Tibial artery (tissue), 4 donors: ENCODE data around the gene OR11L1.

ENCODE experiments used
- DNase-seq, 2 donors: peaks; one replicate each; pipeline ENCODE4 v3.0.0-alpha.2; 2019
- H3K27ac ChIP-seq, 2 donors: fragments of 200-600 bp; sonication (generic) in 1 of 2; 1 replicate in 1 of 2; 2 replicates in 1 of 2; pipeline ENCODE4 v1.5.1; 2018 to 2019; ENCODE audit warnings: mild to moderate bottlenecking in 1 of 2
- H3K27me3 ChIP-seq, 2 donors: fragments of 200-600 bp; sonication (generic) in 1 of 2; one replicate each; pipeline versions ENCODE4 v1.5.1 to v1.6.0; 2016 to 2019
- H3K36me3 ChIP-seq, 3 donors: fragments of 200-600 bp; sonication (generic) in 2 of 3; one replicate each; pipeline ENCODE4 v1.5.1; 2016 to 2019; ENCODE audit warnings: mild to moderate bottlenecking in 2 of 3
- H3K4me1 ChIP-seq, 4 donors: fragments of 200-600 bp; sonication (generic) in 2 of 4; 1 replicate in 3 of 4; 2 replicates in 1 of 4; pipeline ENCODE4 v1.5.1; 2016 to 2019
- H3K4me3 ChIP-seq, 2 donors: fragments of 200-600 bp; sonication (generic) in 1 of 2; 1 replicate in 1 of 2; 2 replicates in 1 of 2; pipeline ENCODE4 v1.5.1; 2018 to 2019; ENCODE audit warnings: mild to moderate bottlenecking in 2 of 2
- H3K9me3 ChIP-seq, 3 donors: fragments of 200-600 bp; sonication (generic) in 1 of 3; one replicate each; pipeline ENCODE4 v1.5.1; 2016 to 2019
- CTCF ChIP-seq, 2 experiments: fragments of 200-600 bp in 1 of 2; fragments of 450-650 bp in 1 of 2; IDR thresholded peaks; one replicate each; pipeline ENCODE4 v1.5.1; 2017 to 2019; ENCODE audit warnings: antibody characterized with exemption in 2 of 2, mild to moderate bottlenecking in 1 of 2, moderate library complexity in 1 of 2
- intact Hi-C: fragments of 100-400 bp; cut with DNase I; formaldehyde crosslinking; loops from one replicate; pipeline ENCODE4 v1.15.0; 2023; ENCODE audit warnings: low total_unique reads

OR11L1 gene

GRCh38 chr1:247857985-247858619, 16.4 kb upstream of the OR11L1 start:
- TF ChIP-seq CTCF (IDR thresholded peaks at IDR 0.05): no peak
- H3K4me3 ChIP-seq: no peak overlapping the region

GRCh38 chr1:247857069-247857984, 15.6 kb upstream of the OR11L1 start, which contains the start of gene TRIM58:
TSS of gene TRIM58 (plus strand) at chr1:247857187. CDS start at chr1:247857247, 60 bp downstream.
- H3K27me3 ChIP-seq: peaks cover 0 to 18% of the 10 kb centered on the region in 2 donors
- intact Hi-C loops: no loop called here
- no peaks in the 10 kb centered on the region for H3K9me3 ChIP-seq
- H3K4me1 ChIP-seq: peaks cover 0 to 11% (median 0%) of the 10 kb centered on the region in 4 donors
- no peaks in the 10 kb centered on the region for H3K36me3 ChIP-seq
- peak within 1 kb of the TSS; percentile 28 to 29 for H3K4me3 ChIP-seq
- TF ChIP-seq CTCF (IDR thresholded peaks at IDR 0.05): no peak
- no peak within 1 kb of the TSS for H3K27ac ChIP-seq
- no peak for DNase-seq

More at GRCh38 chr1:247857985-247858619, 16.4 kb upstream of the OR11L1 start:
- Histone ChIP-seq H3K4me1 (peaks cover 0 to 11% (median 0%) of the 10 kb centered on the region in 4 donors), H3K27ac (no peak overlapping the region), H3K27me3 (peaks cover 0 to 18% of the 10 kb centered on the region in 2 donors), H3K9me3 (no peaks in the 10 kb centered on the region), H3K36me3 (no peaks in the 10 kb centered on the region)
- no peak for DNase-seq
- intact Hi-C loops: no loop called here

GRCh38 chr1:247855911-247856310, 14.2 kb upstream of the OR11L1 start:
- H3K27me3 ChIP-seq: peaks cover 0 to 18% of the 10 kb centered on the region in 2 donors

GRCh38 chr1:247854899-247855545, 13.3 kb upstream of the OR11L1 start:
- Histone ChIP-seq H3K27me3 (peaks cover 0 to 15% of the 10 kb centered on the region in 2 donors), H3K9me3 (no peaks in the 10 kb centered on the region), H3K4me3 (no peak overlapping the region), H3K4me1 (peaks cover 0 to 11% (median 0%) of the 10 kb centered on the region in 4 donors), H3K27ac (no peak overlapping the region), H3K36me3 (no peaks in the 10 kb centered on the region)
- no peak for TF ChIP-seq CTCF (IDR thresholded peaks at IDR 0.05)
- intact Hi-C loops: no loop called here
- no peak for DNase-seq

More at GRCh38 chr1:247855911-247856310, 14.2 kb upstream of the OR11L1 start:
- Histone ChIP-seq H3K4me3 (no peak overlapping the region), H3K4me1 (peaks cover 0 to 11% (median 0%) of the 10 kb centered on the region in 4 donors), H3K27ac (no peak overlapping the region), H3K9me3 (no peaks in the 10 kb centered on the region), H3K36me3 (no peaks in the 10 kb centered on the region)
- DNase-seq: no peak
- TF ChIP-seq CTCF (IDR thresholded peaks at IDR 0.05): no peak
- intact Hi-C loops: no loop called here

- no peak for TF ChIP-seq CTCF (IDR thresholded peaks at IDR 0.05)
- H3K4me1 ChIP-seq: no peaks in the 10 kb centered on the region
- intact Hi-C loops: no loop called here
Observed at GRCh38 chr1:247849616-247850015, 7.9 kb upstream of the OR11L1 start.

More at GRCh38 chr1:247849616-247850015, 7.9 kb upstream of the OR11L1 start:
- Histone ChIP-seq H3K36me3 (no peaks in the 10 kb centered on the region), H3K4me3 (no peak overlapping the region), H3K9me3 (no peaks in the 10 kb centered on the region), H3K27ac (no peak overlapping the region), H3K27me3 (no peaks in the 10 kb centered on the region)
- no peak for DNase-seq
